Endothelial cell of umbilical vein (primary cell): ENCODE measurements around the gene TRPM3. TPM values are rescaled to one million over a fixed set of nuclear protein-coding genes. Genes with fewer than 3 reads are reported as not detected.

Source experiments
- BruUV-seq: library from RNA; stranded (reverse); fragments of 400-500 nt; replicated peaks from 2 replicates; lab custom pipeline; 2021; lab: Mats Ljungman, UMichigan
- CTCF ChIA-PET: fragments of 300-600, 350-600 bp; sonication (Branson Sonifier 250); formaldehyde crosslinking; loops from one replicate; lab custom pipeline; 2021; ENCODE audit warnings: antibody characterized with exemption, inconsistent platforms; lab: Charles Lee
- POLR2A ChIA-PET: fragments of 300-600, 350-600 bp; sonication (Branson Sonifier 250); formaldehyde crosslinking; loops from one replicate; lab custom pipeline; 2021; ENCODE audit warnings: antibody characterized with exemption, inconsistent platforms; lab: Charles Lee
- DNase-seq: peaks from one replicate; pipeline ENCODE4 v3.0.0-alpha.2; 2011; ENCODE audit warnings: low read depth, low spot score
- FAIRE-seq: peaks from 2 replicates; lab custom pipeline; 2011; peaks lifted over from hg19 to GRCh38; lab: Jason Lieb, UNC
- H2AFZ ChIP-seq: 2 replicates; pipeline ENCODE4 v1.6.0; 2012; ENCODE audit warnings: low read depth, low read length, control low read depth, inconsistent platforms
- H3K27ac ChIP-seq: 2 replicates; pipeline ENCODE4 v1.5.1; 2011; ENCODE audit warnings: low read depth, mild to moderate bottlenecking, control low read depth, low read length, moderate library complexity; ENCODE audit not compliant: insufficient read depth
- H3K27me3 ChIP-seq, 2 experiments: 2 replicates each; pipeline versions ENCODE4 v1.6.0 to v1.6.1; 2011; ENCODE audit warnings: low read length in 2 of 2, mixed read lengths in 1 of 2; ENCODE audit not compliant: control insufficient read depth in 2 of 2, insufficient read depth in 2 of 2
- H3K36me3 ChIP-seq, 2 experiments: 2 replicates in 1 of 2; 3 replicates in 1 of 2; pipeline ENCODE4 v1.5.1; 2011; ENCODE audit warnings: low read length in 2 of 2, mild to moderate bottlenecking in 1 of 2, moderate library complexity in 1 of 2; ENCODE audit not compliant: control insufficient read depth in 2 of 2, insufficient read depth in 2 of 2; ENCODE audit errors: extremely low read depth in 1 of 2
- H3K4me1 ChIP-seq: 3 replicates; pipeline ENCODE4 v1.5.1; 2011; ENCODE audit warnings: mild to moderate bottlenecking, low read length; ENCODE audit not compliant: control insufficient read depth, insufficient read depth; ENCODE audit errors: extremely low read depth
- H3K4me2 ChIP-seq: 2 replicates; pipeline ENCODE4 v1.6.1; 2011; ENCODE audit warnings: low read length, control low read depth, mixed read lengths; ENCODE audit not compliant: insufficient read depth
- H3K4me3 ChIP-seq, 3 experiments: fragments of 200-600 bp in 1 of 3; sonication (generic), shearing (Covaris generic) in 1 of 3; replicated peaks in 1 of 3; 2 replicates each; pipeline ENCODE4 v1.5.1; 2011 to 2016; ENCODE audit warnings: control low read depth in 3 of 3, low read length in 3 of 3, mild to moderate bottlenecking in 2 of 3, inconsistent platforms in 1 of 3, low read depth in 1 of 3, moderate library complexity in 1 of 3; ENCODE audit not compliant: insufficient read depth in 1 of 3
- H3K79me2 ChIP-seq: 2 replicates; pipeline ENCODE4 v1.6.0; 2012; ENCODE audit warnings: low read length, inconsistent platforms; ENCODE audit not compliant: control insufficient read depth, insufficient read depth
- H3K9ac ChIP-seq: replicated peaks from 2 replicates; pipeline ENCODE3; 2011; ENCODE audit warnings: low read length, control low read depth; ENCODE audit not compliant: insufficient read depth; ENCODE audit errors: extremely low read depth
- H3K9me1 ChIP-seq: replicated peaks from 3 replicates; pipeline ENCODE4 v1.6.0; 2011; ENCODE audit warnings: mild to moderate bottlenecking, low read length; ENCODE audit not compliant: control insufficient read depth, insufficient read depth; ENCODE audit errors: extremely low read depth
- H3K9me3 ChIP-seq: replicated peaks from 2 replicates; pipeline ENCODE4 v1.5.1; 2012; ENCODE audit warnings: low read length, inconsistent platforms; ENCODE audit not compliant: control insufficient read depth, insufficient read depth
- H4K20me1 ChIP-seq: replicated peaks from 2 replicates; pipeline ENCODE3; 2011; ENCODE audit warnings: mild to moderate bottlenecking, low read length; ENCODE audit not compliant: control insufficient read depth, insufficient read depth; ENCODE audit errors: extremely low read depth
- CTCF ChIP-seq, 2 donors: IDR thresholded peaks; 1 replicate in 1 of 2; 2 replicates in 1 of 2; pipeline ENCODE4 v1.5.1; 2011; ENCODE audit warnings: low read length in 2 of 2, mild to moderate bottlenecking in 2 of 2, moderate library complexity in 2 of 2, control low read depth in 1 of 2, inconsistent platforms in 1 of 2, low read depth in 1 of 2; ENCODE audit not compliant: insufficient read depth in 1 of 2; ENCODE audit errors: extremely low read depth in 1 of 2
- EZH2 ChIP-seq: IDR thresholded peaks from 2 replicates; pipeline ENCODE4 v1.6.1; 2012; ENCODE audit warnings: borderline replicate concordance, low read depth, mild to moderate bottlenecking, moderate library complexity, low read length, inconsistent platforms; ENCODE audit not compliant: severe bottlenecking
- FOS ChIP-seq: IDR thresholded peaks from 2 replicates; pipeline ENCODE4 v1.6.1; 2011; ENCODE audit warnings: mild to moderate bottlenecking, low read length, moderate library complexity, borderline replicate concordance; ENCODE audit not compliant: insufficient read depth
- GATA2 ChIP-seq: IDR thresholded peaks from 2 replicates; pipeline ENCODE4 v1.7.0; 2011; ENCODE audit warnings: low read depth, mild to moderate bottlenecking, moderate library complexity, mixed read lengths, low read length; ENCODE audit not compliant: insufficient read length, insufficient read depth
- JUN ChIP-seq: IDR thresholded peaks from 2 replicates; pipeline ENCODE4 v1.6.1; 2011; ENCODE audit warnings: borderline replicate concordance, low read depth; ENCODE audit not compliant: insufficient read length, insufficient read depth
- MAX ChIP-seq: IDR thresholded peaks from 2 replicates; pipeline ENCODE4 v1.6.1; 2011; ENCODE audit not compliant: insufficient read depth, insufficient read length
- MYC ChIP-seq: IDR thresholded peaks from one replicate; pipeline ENCODE4 v1.6.1; 2011; ENCODE audit warnings: mild to moderate bottlenecking, low read depth, low read length
- POLR2A ChIP-seq: IDR thresholded peaks from 2 replicates; pipeline ENCODE4 v1.6.1; 2012; ENCODE audit warnings: low read depth, mild to moderate bottlenecking, control low read depth, low read length
- POLR2AphosphoS5 ChIP-seq: IDR thresholded peaks from 2 replicates; pipeline ENCODE4 v1.6.1; 2012; ENCODE audit warnings: low read depth, mild to moderate bottlenecking, control low read depth, low read length, moderate library complexity; ENCODE audit not compliant: insufficient read depth
- dilution Hi-C: fragments of 300-500 bp; cut with MboI; formaldehyde crosslinking; loops from one replicate; pipeline ENCODE4 v1.15.0; 2019; ENCODE audit warnings: low sequenced_read_pairs; ENCODE audit not compliant: extremely low pct_ligation_motif_present
- intact Hi-C: fragments of 100-400 bp; cut with micrococcal nuclease; formaldehyde crosslinking; loops from one replicate; pipeline ENCODE4 v1.10.0; 2022
- polyA plus RNA-seq, 4 experiments: library from polyadenylated mRNA; depleted of rRNA in 3 of 4; stranded (reverse) in 3 of 4; unstranded in 1 of 4; fragments of >200 nt; gene quantifications; 2 replicates each; pipeline versions ENCODE4 v1.2.1 to v1.2.3, GENCODE V29; 2011 to 2012; ENCODE audit warnings: missing spikeins in 1 of 4
- total RNA-seq: library from RNA; stranded (reverse); gene quantifications from 2 replicates; pipeline ENCODE4 v1.2.3, GENCODE V29; 2021

The TRPM3 gene
- total and polyA plus RNA-seq, 2 donors (not counting 3 experiments of a cell fraction or from before 2014, with no cell fraction given), result 0.17 to 0.33 TPM

- Histone ChIP-seq H3K79me2 (no peaks in the 10 kb centered on the region), H3K9me1 (no peaks in the 10 kb centered on the region), H3K36me3 (no peaks in the 10 kb centered on the region), H3K4me2 (no peak overlapping the region), H3K9ac (no peak overlapping the region), H3K27ac (no peak overlapping the region), H3K4me1 (no peaks in the 10 kb centered on the region), H3K4me3 (no peak overlapping the region), H3K9me3 (no peaks in the 10 kb centered on the region), H3K27me3 (peaks cover 4 to 5% of the 10 kb centered on the region in 2 experiments), H2AFZ (no peak overlapping the region), H4K20me1 (no peaks in the 10 kb centered on the region)
- POLR2A ChIA-PET, result no interaction called here
- dilution Hi-C loops (no loop called here), intact Hi-C loops (no loop called here)
- DNase-seq (no peak), FAIRE-seq (no peak)
- BruUV-seq, result no TSS peak
- TF ChIP-seq MAX (no peak), CTCF (IDR thresholded peaks at IDR 0.05; ENCODE audit: extremely low read depth in 1 of 2, insufficient read depth in 1 of 2, low read depth in 1 of 2, low read length in 2 of 2) (no peak), EZH2 (no peak), MYC (no peak), JUN (no peak), GATA2 (no peak), POLR2A (no peak), POLR2AphosphoS5 (no peak), FOS (no peak)
- CTCF ChIA-PET, result no interaction called here
Measured at GRCh38 chr9:70609011-70609410, 512.4 kb downstream of the TRPM3 start.
